NT2/D1 (cell line): ENCODE measurements around the gene PCDH12.

ENCODE experiments used
- SUZ12 ChIP-seq: IDR thresholded peaks from 2 replicates; pipeline ENCODE4 v1.6.1; 2011; ENCODE audit not compliant: insufficient read length, insufficient read depth; ENCODE audit errors: extremely low read depth
- ZNF274 ChIP-seq: IDR thresholded peaks from 2 replicates; pipeline ENCODE4 v1.6.1; 2011; ENCODE audit warnings: mild to moderate bottlenecking, low read depth, low read length

GRCh38 chr5:141908796-141909195 is 49.2 kb downstream of the PCDH12 start:
- TF ChIP-seq SUZ12 (no peak), ZNF274 (no peak)
